ENCODE measurements around the gene MPI.

DNA sequence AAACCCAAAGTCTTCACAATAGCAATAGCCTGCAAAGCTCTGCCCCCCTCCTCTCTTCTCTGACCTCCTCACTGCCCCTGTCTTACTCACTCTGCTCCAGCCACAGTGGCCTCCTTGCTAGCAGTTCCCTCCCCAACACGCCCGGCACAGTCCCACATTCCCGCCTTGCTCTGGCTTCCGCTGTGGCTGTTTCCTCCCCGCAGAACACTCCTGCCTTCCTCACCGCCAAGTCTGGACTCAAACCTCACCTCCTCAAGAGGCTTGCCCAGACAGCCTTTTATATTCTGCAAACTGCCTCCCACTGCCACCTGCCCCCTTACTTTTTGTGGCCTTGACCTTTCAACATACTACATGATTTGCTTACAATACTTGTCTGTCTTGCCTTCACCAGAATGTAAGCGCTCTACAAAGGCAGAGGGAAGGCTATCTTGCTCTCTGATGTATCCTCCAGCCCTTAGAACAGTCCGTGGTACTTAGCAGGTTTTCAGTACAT is 406 bp upstream of the MPI start:
- TF ChIP-seq JUNB (IDR thresholded peaks at IDR 0.05; ENCODE audit: unreplicated experiment) (no peak), EZH2 (IDR thresholded peaks at IDR 0.05; ENCODE audit: low read depth, unreplicated experiment) (no peak), POLR2AphosphoS5 (IDR thresholded peaks at IDR 0.05; ENCODE audit: low read depth) (no peak)
- TF ChIP-seq, protein P1, sequence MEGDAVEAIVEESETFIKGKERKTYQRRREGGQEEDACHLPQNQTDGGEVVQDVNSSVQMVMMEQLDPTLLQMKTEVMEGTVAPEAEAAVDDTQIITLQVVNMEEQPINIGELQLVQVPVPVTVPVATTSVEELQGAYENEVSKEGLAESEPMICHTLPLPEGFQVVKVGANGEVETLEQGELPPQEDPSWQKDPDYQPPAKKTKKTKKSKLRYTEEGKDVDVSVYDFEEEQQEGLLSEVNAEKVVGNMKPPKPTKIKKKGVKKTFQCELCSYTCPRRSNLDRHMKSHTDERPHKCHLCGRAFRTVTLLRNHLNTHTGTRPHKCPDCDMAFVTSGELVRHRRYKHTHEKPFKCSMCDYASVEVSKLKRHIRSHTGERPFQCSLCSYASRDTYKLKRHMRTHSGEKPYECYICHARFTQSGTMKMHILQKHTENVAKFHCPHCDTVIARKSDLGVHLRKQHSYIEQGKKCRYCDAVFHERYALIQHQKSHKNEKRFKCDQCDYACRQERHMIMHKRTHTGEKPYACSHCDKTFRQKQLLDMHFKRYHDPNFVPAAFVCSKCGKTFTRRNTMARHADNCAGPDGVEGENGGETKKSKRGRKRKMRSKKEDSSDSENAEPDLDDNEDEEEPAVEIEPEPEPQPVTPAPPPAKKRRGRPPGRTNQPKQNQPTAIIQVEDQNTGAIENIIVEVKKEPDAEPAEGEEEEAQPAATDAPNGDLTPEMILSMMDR (conservative IDR thresholded peaks at IDR 0.05; ENCODE audit: low read depth in 2 of 2), result no peak
- TF ChIP-seq, protein P2, sequence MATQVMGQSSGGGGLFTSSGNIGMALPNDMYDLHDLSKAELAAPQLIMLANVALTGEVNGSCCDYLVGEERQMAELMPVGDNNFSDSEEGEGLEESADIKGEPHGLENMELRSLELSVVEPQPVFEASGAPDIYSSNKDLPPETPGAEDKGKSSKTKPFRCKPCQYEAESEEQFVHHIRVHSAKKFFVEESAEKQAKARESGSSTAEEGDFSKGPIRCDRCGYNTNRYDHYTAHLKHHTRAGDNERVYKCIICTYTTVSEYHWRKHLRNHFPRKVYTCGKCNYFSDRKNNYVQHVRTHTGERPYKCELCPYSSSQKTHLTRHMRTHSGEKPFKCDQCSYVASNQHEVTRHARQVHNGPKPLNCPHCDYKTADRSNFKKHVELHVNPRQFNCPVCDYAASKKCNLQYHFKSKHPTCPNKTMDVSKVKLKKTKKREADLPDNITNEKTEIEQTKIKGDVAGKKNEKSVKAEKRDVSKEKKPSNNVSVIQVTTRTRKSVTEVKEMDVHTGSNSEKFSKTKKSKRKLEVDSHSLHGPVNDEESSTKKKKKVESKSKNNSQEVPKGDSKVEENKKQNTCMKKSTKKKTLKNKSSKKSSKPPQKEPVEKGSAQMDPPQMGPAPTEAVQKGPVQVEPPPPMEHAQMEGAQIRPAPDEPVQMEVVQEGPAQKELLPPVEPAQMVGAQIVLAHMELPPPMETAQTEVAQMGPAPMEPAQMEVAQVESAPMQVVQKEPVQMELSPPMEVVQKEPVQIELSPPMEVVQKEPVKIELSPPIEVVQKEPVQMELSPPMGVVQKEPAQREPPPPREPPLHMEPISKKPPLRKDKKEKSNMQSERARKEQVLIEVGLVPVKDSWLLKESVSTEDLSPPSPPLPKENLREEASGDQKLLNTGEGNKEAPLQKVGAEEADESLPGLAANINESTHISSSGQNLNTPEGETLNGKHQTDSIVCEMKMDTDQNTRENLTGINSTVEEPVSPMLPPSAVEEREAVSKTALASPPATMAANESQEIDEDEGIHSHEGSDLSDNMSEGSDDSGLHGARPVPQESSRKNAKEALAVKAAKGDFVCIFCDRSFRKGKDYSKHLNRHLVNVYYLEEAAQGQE (IDR thresholded peaks at IDR 0.05; ENCODE audit: unreplicated experiment), result no peak

Measured in GM23338 (cell line).